GM21367 (cell line): ENCODE results near the gene EFCAB13.
"Not testable (repeated sequence)": the region's sequence is repeated elsewhere in the genome, so short reads cannot be mapped to it uniquely, and the experiment has no call there.

Experiments used
- ATAC-seq: cut with Tn5 transposase; IDR thresholded peaks from one replicate; pipeline ENCODE4 v1.9.1; 2021; ENCODE audit not compliant: unreplicated experiment

The EFCAB13 gene

GRCh38 chr17:47325176-47325575, 1.4 kb downstream of the EFCAB13 start:
- ATAC-seq = no peak

GRCh38 chr17:47330548-47330947, 6.8 kb downstream of the EFCAB13 start:
- ATAC-seq = no peak

GRCh38 chr17:47332287-47332686, 8.5 kb downstream of the EFCAB13 start:
- ATAC-seq = no peak

- no peak for ATAC-seq
These were observed 11.6 kb downstream of the EFCAB13 start for GRCh38 chr17:47335101-47335936.

GRCh38 chr17:47338026-47338425, 14.3 kb downstream of the EFCAB13 start:
- ATAC-seq = no peak

- no peak for ATAC-seq
These were observed 29.1 kb downstream of the EFCAB13 start for GRCh38 chr17:47352848-47353247.

GRCh38 chr17:47358652-47359051, 34.9 kb downstream of the EFCAB13 start:
- ATAC-seq = no peak

GRCh38 chr17:47363171-47363570, 39.4 kb downstream of the EFCAB13 start:
- ATAC-seq = no peak

- ATAC-seq = no peak
These were observed 43.5 kb downstream of the EFCAB13 start for GRCh38 chr17:47367257-47367656.

GRCh38 chr17:47368262-47368661, 44.5 kb downstream of the EFCAB13 start:
- ATAC-seq = no peak

- ATAC-seq = not testable (repeated sequence)
These were observed 47.1 kb downstream of the EFCAB13 start for GRCh38 chr17:47370899-47371298.

- ATAC-seq = no peak
These were observed 49.2 kb downstream of the EFCAB13 start for GRCh38 chr17:47373002-47373401.

GRCh38 chr17:47376247-47376646, 52.5 kb downstream of the EFCAB13 start:
- no peak for ATAC-seq

- no peak for ATAC-seq
These were observed 65.1 kb downstream of the EFCAB13 start for GRCh38 chr17:47388825-47389224.

- ATAC-seq = not testable (repeated sequence)
These were observed 73.9 kb downstream of the EFCAB13 start for GRCh38 chr17:47397532-47398128.

- no peak for ATAC-seq
These were observed 76.6 kb downstream of the EFCAB13 start for GRCh38 chr17:47400333-47400732.

- ATAC-seq = no peak
These were observed 77.3 kb downstream of the EFCAB13 start for GRCh38 chr17:47401100-47401499.

GRCh38 chr17:47404006-47404405, 80.3 kb downstream of the EFCAB13 start:
- no peak for ATAC-seq

- no peak for ATAC-seq
These were observed 81.1 kb downstream of the EFCAB13 start for GRCh38 chr17:47404875-47405274.

- ATAC-seq = no peak
These were observed 90.1 kb downstream of the EFCAB13 start for GRCh38 chr17:47413872-47414271.

- no peak for ATAC-seq
These were observed 90.9 kb downstream of the EFCAB13 start for GRCh38 chr17:47414612-47415011.
